Keratinocyte (primary cell): ENCODE measurements around the gene PLAAT2. TPM values are rescaled to one million over a fixed set of nuclear protein-coding genes. Genes with fewer than 3 reads are reported as not detected.

Experiments used
- DNase-seq: peaks from one replicate; pipeline ENCODE4 v3.0.0-alpha.2; 2011; ENCODE audit warnings: low read depth, missing footprints, low spot score
- FAIRE-seq: peaks from 2 replicates; lab custom pipeline; 2011; peaks lifted over from hg19 to GRCh38; lab: Jason Lieb, UNC
- H2AFZ ChIP-seq: 2 replicates; pipeline ENCODE4 v1.6.0; 2012; ENCODE audit warnings: low read length, control low read depth, inconsistent platforms; ENCODE audit not compliant: control insufficient read depth
- H3K27ac ChIP-seq: 2 replicates; pipeline ENCODE4 v1.5.1; 2011; ENCODE audit warnings: low read length; ENCODE audit not compliant: control insufficient read depth, insufficient read depth
- H3K27me3 ChIP-seq: 3 replicates; pipeline ENCODE4 v1.6.0; 2011; ENCODE audit warnings: low read length; ENCODE audit not compliant: control insufficient read depth, insufficient read depth; ENCODE audit errors: extremely low read depth
- H3K36me3 ChIP-seq, 2 experiments: 2 replicates in 1 of 2; 3 replicates in 1 of 2; pipeline ENCODE4 v1.5.1; 2011; ENCODE audit warnings: low read length in 2 of 2, mild to moderate bottlenecking in 1 of 2; ENCODE audit not compliant: control insufficient read depth in 2 of 2, insufficient read depth in 2 of 2; ENCODE audit errors: extremely low read depth in 1 of 2
- H3K4me1 ChIP-seq: 3 replicates; pipeline ENCODE4 v1.5.1; 2011; ENCODE audit warnings: low read length; ENCODE audit not compliant: control insufficient read depth, insufficient read depth; ENCODE audit errors: extremely low read depth
- H3K4me2 ChIP-seq: 3 replicates; pipeline ENCODE4 v1.6.0; 2011; ENCODE audit warnings: low read depth, low read length; ENCODE audit not compliant: control insufficient read depth, insufficient read depth; ENCODE audit errors: extremely low read depth
- H3K4me3 ChIP-seq, 3 experiments: fragments of 200-600 bp in 1 of 3; sonication (generic) in 1 of 3; 2 replicates in 2 of 3; 3 replicates in 1 of 3; pipeline ENCODE4 v1.5.1; 2011 to 2016; ENCODE audit warnings: low read length in 3 of 3, mild to moderate bottlenecking in 3 of 3, control low read depth in 2 of 3, inconsistent platforms in 1 of 3, low read depth in 1 of 3, mixed read lengths in 1 of 3, mixed run types in 1 of 3, moderate library complexity in 1 of 3; ENCODE audit not compliant: control insufficient read depth in 2 of 3, insufficient read depth in 2 of 3; ENCODE audit errors: extremely low read depth in 1 of 3
- H3K79me2 ChIP-seq: 2 replicates; pipeline ENCODE4 v1.6.0; 2012; ENCODE audit warnings: low read length; ENCODE audit not compliant: control insufficient read depth, insufficient read depth
- H3K9ac ChIP-seq: 3 replicates; pipeline ENCODE4 v1.6.0; 2011; ENCODE audit warnings: low read length; ENCODE audit not compliant: control insufficient read depth, insufficient read depth; ENCODE audit errors: extremely low read depth
- H3K9me1 ChIP-seq: 3 replicates; pipeline ENCODE4 v1.6.0; 2011; ENCODE audit warnings: low read length; ENCODE audit not compliant: control insufficient read depth, insufficient read depth; ENCODE audit errors: extremely low read depth
- H3K9me3 ChIP-seq: 2 replicates; pipeline ENCODE4 v1.5.1; 2012; ENCODE audit warnings: low read depth, low read length; ENCODE audit not compliant: control insufficient read depth
- H4K20me1 ChIP-seq: 3 replicates; pipeline ENCODE4 v1.6.0; 2011; ENCODE audit warnings: low read length; ENCODE audit not compliant: control insufficient read depth, insufficient read depth; ENCODE audit errors: extremely low read depth
- CTCF ChIP-seq, 3 experiments: IDR thresholded peaks in 1 of 3; conservative IDR thresholded peaks in 1 of 3; optimal IDR thresholded peaks in 1 of 3; 2 replicates in 2 of 3; 3 replicates in 1 of 3; pipeline versions ENCODE3 to v1.5.1; 2011; ENCODE audit warnings: low read length in 3 of 3, mild to moderate bottlenecking in 3 of 3, moderate library complexity in 2 of 3, control low read depth in 1 of 3, inconsistent platforms in 1 of 3; ENCODE audit not compliant: insufficient read depth in 2 of 3; ENCODE audit errors: extremely low read depth in 1 of 3
- EZH2 ChIP-seq: IDR thresholded peaks from one replicate; pipeline ENCODE4 v1.6.1; 2012; ENCODE audit warnings: inconsistent platforms, mild to moderate bottlenecking, low read length, moderate library complexity
- dilution Hi-C: fragments of 300-500 bp; cut with MboI; formaldehyde crosslinking; loops from one replicate; pipeline ENCODE4 v1.7.0; 2020; ENCODE audit warnings: low sequenced_read_pairs; ENCODE audit not compliant: extremely low pct_ligation_motif_present
- polyA plus RNA-seq, 5 experiments: library from polyadenylated mRNA; depleted of rRNA in 3 of 5; stranded (reverse) in 3 of 5; stranded (forward) in 1 of 5; unstranded in 1 of 5; fragments of >200 nt; gene quantifications; 1 replicate in 1 of 5; 2 replicates in 3 of 5; 3 replicates in 1 of 5; pipeline versions ENCODE4 v1.2.1 to v1.2.3, GENCODE V29; 2011 to 2012; ENCODE audit warnings: missing spikeins in 2 of 5, low read depth in 1 of 5, low replicate concordance in 1 of 5

The PLAAT2 gene
- polyA plus RNA-seq, 1 donor (not counting 4 experiments of a cell fraction or from before 2014, with no cell fraction given) = 0.29 TPM

DNA sequence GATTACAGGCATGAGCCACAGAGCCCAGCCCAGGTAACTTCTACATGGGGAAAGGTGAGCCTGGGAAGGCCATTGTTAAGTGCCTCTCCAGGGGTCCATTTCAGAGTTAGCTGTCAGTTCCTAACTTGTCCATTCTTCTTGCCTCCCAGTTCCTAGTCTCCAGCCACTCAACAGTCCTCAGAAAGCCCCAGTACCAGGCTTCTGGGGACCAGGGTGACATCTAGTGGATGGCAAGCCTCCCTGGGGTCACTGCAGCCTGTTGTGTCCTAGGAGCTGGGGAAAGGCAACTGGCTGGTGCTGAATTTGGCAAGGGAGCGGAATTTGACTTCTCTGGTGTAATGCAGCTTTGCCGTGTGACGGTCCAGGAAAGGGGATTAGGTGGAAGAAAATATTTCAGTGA, 55.2 kb downstream of the PLAAT2 start:
- Histone ChIP-seq H3K79me2 (no peaks in the 10 kb centered on the region), H3K4me1 (no peaks in the 10 kb centered on the region), H3K9me1 (no peaks in the 10 kb centered on the region), H3K27me3 (no peaks in the 10 kb centered on the region), H4K20me1 (no peaks in the 10 kb centered on the region), H3K4me2 (no peak overlapping the region), H3K27ac (no peak overlapping the region), H3K4me3 (no peak overlapping the region), H3K36me3 (no peaks in the 10 kb centered on the region), H3K9ac (no peak overlapping the region), H3K9me3 (no peaks in the 10 kb centered on the region), H2AFZ (no peak overlapping the region)
- no peak for DNase-seq
- dilution Hi-C loops = no loop called here
- TF ChIP-seq CTCF (optimal IDR thresholded peaks at IDR 0.05 in 1 of 3, IDR thresholded peaks at IDR 0.05 in 1 of 3, conservative IDR thresholded peaks at IDR 0.05 in 1 of 3; ENCODE audit: extremely low read depth in 1 of 3, insufficient read depth in 2 of 3, low read length in 3 of 3) = peak in 2 of 3 experiments; percentile 26 to 29
- no peak for TF ChIP-seq EZH2
- FAIRE-seq = no peak

DNA sequence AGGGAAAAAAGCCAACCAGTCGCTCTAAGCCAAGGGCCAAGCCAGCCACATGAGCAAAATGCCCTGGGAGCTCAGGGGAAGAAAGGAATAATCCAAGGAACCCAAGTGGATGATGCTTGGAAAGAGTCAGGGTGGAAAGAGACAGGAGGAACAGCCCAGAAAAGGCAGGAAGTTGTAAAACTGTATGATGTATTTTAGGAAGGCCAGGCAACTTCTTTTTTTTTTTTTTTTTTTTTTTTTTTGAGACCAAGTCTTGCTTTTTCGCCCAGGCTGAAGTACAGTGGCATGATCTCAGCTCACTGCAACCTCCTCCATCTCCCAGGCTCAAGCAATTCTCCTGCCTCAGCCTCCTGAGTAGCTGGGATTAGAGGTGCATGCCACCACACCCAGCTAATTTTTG, 55.7 kb downstream of the PLAAT2 start:
- Histone ChIP-seq H3K79me2 (no peaks in the 10 kb centered on the region), H3K9me3 (no peaks in the 10 kb centered on the region), H3K27ac (no peak overlapping the region), H3K27me3 (no peaks in the 10 kb centered on the region), H3K4me1 (no peaks in the 10 kb centered on the region), H3K9ac (no peak overlapping the region), H3K4me3 (no peak overlapping the region), H3K4me2 (no peak overlapping the region), H2AFZ (no peak overlapping the region), H3K36me3 (no peaks in the 10 kb centered on the region), H3K9me1 (no peaks in the 10 kb centered on the region), H4K20me1 (no peaks in the 10 kb centered on the region)
- FAIRE-seq (no peak), DNase-seq (no peak)
- no peak for TF ChIP-seq EZH2
- TF ChIP-seq CTCF (optimal IDR thresholded peaks at IDR 0.05 in 1 of 3, IDR thresholded peaks at IDR 0.05 in 1 of 3, conservative IDR thresholded peaks at IDR 0.05 in 1 of 3; ENCODE audit: extremely low read depth in 1 of 3, insufficient read depth in 2 of 3, low read length in 3 of 3) = no peak
- dilution Hi-C loops = no loop called here
